Activated CD4-positive, alpha-beta T cell treated with anti-CD3 and anti-CD28 coated beads for 48 hours (primary cell): Measurements from ENCODE around the gene BCAS3.

ENCODE experiments used
- DNase-seq: peaks from one replicate; pipeline ENCODE4 v3.0.0-alpha.2; 2020

The BCAS3 gene

DNA sequence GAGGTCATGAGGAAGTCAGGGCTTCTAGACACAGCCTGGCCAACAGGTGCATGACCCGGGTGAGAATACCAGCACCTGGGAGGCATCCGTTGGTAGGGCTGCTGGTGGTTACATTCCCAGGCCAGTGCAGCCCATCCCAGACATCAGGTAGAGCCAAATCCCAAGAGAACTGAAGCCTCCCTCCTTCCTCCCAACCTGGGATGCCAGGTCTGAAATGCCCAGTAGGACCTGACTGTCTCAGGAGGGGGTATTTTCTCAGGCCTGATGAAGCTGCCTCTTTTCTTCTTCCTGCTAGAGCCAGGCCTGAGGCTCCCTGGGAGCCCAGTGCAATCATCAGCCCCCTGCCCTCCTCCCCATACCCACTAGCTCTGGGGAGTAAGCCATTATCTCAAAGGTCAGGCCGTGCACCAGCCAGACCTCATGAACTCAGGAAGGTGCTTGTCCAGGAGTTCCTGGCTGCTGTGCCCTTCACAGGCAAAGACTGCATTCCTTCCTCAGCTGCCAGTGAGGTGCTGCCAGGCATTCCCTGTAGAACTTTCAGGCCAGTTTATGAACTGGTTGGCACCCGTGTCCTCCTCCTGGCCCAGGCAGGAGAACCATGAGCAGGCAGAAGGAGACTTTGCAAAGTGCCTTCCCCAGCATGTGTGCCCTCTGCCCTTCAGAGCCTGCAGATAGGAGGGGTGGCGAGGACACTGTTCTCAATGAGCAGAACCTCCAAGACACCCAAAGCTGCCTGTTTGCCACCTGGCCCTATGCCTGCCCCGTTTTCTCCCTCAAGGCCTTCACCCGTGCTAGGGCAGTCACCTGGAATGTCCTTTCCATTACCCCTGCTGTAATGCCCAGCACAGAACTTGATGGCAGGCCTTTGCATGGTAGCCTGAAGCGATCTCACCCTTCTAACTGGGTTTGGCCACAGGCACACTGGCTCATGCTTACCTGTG lies 729.6 kb downstream of the BCAS3 start:
- no peak for DNase-seq

DNA sequence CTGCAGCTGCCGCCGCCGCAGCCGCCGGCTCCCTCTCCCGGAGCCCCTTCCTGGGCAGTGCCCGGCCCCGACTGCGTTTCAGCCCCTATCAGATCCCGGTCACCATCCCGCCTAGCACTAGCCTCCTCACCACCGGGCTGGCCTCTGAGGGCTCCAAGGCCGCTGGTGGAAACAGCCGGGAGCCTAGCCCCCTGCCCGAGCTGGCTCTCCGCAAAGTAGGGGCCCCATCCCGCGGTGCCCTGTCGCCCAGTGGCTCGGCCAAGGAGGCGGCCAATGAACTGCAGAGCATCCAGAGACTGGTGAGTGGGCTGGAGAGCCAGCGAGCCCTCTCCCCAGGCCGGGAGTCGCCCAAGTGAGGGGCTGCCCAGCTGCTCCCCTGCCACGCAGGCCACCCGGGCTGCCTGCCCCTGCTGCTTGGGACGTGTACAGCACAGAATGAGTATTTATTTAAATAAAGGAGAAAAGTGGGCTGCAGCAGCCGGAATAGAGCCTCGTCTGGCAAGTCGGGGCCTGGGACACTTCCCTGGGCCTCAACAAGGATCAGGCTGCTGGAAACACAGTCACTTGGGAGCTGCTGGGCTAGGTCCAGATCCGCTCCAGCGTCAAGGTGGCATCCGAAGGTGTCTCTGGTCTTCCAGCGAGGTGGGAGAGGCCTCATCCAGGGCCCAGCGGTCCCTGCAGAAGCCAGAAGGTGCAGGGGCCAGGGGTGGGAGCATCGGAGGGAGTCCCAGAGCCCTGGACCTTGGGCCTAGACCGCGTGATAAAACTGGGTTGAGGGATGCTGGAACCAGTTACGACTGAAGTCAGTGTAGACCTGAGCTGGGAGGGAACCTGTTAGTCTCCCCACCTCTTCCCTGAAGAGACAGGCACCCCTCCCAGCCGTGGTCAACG lies 730.7 kb downstream of the BCAS3 start:
- no peak for DNase-seq

DNA sequence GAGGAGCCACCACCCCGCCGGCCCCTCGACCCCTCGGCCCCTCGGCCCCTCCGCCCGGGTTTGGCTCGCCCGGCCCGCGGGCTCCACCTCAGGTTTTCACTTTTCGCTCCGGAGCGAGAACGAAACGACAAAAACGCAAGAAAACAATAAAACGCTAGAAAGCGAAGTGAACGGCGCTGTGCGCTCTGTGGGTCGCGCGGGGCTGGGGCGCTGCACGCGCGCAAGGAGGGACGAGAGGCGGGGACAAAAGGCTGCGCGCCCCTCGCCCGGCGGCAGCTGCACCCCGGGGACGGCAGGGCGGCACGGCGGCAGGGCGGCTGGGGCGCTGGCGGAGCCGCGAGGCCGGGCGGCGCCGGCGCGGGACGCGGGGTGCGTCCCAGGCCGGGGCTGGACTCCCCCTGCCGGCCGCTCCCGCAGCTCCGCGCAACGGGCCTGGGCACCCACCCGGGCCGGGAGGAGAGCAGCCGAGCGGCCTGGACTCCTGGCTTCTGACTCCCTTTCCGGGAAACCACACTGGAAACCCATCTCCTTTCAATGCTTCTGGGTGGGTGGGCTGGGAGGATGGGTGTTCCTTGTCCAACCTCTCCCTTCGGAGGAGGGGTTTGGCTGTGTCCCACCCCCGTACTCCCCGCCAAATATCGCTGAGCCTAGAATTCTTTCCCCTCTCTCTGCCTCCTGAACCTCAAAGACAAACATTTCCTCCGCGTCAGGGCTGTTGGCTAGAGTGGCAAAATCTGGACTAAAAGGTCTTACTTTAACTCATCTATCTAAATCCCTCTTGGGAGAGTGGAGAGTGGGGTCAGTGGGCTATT lies 731.9 kb downstream of the BCAS3 start:
- DNase-seq, result peak; percentile 49

DNA sequence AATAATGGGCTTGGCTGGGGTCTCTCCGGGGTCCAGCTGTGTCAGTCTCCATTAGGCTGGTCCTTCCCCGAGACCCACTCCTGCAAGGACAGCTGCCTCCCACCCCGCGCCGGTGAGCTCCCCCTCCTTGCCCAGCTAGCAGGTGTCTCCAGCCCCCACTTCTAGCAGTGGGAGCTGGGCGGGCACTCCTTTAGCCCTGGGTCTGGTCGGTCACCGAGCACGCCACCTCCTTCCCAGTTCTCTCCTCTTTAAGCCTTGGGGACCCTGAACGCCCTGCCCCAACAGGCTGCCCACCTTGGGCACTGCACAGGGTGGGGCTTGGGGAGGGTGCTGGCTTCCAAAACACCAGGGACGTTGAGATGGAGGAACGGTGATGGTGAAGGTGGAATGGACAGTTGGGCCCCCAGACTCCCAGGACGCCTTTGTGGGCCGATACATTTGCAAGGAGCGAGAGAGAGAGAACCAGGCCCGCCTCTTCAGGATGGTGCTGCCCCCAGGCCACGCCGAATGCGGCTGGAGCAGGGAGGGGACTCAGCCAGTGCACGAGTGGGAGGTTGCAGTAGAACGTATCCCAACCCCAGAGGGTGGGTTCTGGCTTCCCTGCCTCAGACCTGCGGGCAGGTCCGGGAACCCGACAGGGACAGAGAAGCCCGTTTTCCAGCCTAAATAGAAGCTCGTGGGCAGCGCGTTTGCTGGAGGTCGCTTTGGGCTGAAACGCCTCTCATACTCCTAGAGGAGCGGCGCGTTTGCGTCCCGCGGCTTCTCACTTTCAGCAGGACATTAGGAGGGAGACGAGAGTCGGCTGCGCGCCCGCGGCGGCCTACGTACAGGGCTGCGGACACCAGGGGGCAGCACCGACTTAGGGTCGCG lies 732.7 kb downstream of the BCAS3 start:
- DNase-seq, result peak; percentile 81

DNA sequence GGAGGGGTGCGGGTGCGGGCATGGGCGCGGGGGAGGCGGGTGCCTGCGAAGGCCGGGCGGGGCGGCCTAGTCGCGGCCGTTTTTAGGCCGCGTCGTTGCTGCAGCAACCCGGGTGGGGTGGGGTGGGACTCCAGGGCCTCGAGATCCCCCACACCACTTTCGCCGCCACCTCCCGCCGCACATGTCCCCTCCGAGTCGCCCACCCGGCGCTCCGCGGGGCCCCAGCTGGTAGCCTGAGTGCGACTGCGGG lies 733.3 kb downstream of the BCAS3 start:
- DNase-seq, result no peak

DNA sequence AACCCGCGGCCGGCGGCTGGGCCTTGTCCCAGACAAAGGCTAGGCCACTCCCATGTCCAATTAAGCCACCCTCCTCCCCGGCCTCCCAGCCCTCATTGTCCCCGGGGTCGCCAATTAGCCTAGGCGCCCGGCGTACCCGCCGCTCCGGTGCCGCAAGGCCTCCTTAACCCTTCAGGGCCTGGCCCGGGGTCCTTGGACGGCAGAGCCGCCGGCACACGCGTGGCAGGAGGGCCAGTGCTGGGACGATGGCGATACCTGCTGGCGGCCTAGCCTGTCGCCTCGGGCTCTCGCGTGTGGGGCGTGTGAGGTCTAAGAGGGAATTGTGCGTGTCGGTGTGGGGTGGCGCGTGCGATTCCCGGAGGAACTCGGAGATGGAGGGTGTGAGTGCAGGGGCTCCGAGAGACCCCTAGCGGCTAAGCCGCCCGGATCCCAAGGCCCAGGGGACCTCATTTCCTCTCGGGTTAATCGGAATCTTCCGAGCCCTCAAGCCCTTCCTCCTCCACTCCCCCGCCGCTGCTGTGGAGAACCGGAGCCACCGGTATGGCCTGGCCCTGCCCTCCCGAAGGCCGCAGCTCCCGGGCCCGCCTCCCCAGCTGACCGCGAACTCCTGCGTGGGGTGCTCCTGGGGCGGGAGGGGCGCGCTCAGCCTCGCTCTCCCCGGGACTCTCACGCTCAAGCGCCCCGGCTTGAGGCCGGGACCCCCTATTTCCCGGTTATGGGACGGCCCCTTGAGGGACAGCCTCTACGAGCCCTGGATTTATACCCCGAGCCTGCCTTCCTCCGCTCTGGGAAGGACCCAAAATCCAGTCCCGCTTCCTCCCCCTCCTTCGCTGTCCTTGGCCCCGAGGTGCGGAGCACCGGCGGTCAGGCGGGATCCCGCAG lies 733.9 kb downstream of the BCAS3 start:
- DNase-seq, result no peak

DNA sequence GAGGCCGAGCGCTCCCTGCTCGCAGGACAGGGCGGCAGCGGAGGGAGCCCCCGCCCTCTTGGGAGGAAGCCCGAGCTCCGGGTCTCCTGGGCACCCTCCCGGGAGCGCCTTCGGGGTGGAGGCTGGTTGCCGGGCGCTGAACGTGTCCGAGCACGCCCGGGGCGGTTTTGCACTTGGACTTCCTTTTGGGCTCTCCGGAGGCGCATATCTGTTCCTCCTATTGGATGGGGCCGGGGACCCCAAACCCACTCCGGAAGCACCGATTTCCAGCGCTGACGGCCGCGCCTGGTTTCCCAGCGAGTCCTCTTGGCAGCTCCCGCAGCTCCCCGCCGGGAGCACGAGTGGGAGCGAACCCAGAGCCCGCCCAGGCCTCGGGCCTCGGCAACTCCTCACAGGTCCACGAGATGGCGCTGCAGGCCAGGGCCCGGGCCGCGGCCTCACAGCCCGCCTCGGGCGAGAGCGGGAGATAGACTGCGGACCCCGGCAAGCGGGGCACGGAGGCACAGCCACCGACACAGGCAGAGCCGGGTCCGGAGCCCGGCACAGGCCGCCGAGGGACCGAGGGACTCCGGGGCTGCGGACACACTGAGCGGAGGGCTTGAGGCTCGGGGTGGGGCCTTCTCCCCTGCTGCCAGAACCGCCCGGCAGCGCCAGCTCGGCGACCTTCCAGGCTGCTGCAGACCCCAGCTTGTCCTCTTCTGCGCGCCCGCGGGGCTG lies 734.6 kb downstream of the BCAS3 start:
- peak; percentile 82 for DNase-seq

DNA sequence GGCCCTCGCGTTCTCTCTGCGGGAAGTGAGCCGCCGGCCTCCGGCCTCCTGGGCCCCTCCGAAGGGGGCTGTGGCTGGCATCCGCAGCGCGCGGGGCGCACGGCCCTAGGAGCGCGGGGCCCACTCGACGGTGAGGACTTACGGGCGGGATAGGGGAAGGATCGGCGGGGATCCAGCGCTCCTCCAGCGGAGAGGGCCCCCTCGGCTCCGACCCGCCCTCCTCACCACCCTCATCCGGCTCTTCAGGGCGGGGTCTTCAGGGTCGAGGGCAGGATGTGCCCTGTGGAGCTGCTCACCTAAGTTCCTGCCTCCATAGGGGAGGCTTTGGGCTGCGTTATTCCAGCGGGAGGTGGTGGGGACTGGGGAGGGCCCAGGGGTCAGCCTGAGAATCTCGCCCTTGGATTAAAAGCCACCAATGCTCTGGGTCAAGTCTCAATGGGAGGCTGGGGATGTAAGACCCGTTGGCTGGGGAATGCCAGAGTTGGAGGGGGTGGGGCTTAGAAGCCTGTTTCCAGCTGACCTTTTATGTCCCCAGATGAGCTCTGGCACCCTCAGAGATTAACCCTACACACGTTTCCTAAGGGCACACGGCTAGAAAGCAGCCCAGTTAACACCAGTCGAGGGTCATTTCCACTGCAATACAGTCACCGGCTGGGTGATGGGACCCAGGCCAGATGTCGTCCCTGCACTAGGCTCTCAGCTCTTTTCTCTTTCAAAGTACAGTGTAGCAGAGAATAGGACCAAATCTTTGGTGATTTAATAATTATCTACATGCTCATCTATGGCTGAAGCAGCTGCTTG lies 735.4 kb downstream of the BCAS3 start:
- DNase-seq, result no peak

DNA sequence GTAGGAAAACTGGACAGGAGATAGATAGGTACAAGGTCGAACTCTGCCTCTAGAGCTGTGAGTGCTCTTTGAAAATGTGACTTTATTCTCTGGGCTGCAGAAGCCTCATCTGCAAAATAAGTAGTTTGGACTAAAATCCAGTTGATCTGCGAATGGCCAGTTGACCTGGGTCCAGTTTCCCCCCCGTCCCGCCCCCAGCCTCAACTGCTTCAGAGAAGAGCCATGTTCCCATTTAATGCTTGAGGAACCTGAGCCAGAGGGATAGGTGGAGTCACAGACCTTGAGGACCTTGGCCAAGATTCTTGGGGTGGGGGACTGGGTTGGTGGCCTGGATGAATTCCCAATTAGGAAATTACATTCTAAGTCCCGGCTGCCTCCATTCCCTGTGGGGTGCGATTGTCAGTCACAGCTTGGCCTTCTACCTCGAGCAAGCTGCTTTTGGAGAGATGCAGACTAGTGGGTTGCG lies 736.0 kb downstream of the BCAS3 start:
- DNase-seq, result no peak

DNA sequence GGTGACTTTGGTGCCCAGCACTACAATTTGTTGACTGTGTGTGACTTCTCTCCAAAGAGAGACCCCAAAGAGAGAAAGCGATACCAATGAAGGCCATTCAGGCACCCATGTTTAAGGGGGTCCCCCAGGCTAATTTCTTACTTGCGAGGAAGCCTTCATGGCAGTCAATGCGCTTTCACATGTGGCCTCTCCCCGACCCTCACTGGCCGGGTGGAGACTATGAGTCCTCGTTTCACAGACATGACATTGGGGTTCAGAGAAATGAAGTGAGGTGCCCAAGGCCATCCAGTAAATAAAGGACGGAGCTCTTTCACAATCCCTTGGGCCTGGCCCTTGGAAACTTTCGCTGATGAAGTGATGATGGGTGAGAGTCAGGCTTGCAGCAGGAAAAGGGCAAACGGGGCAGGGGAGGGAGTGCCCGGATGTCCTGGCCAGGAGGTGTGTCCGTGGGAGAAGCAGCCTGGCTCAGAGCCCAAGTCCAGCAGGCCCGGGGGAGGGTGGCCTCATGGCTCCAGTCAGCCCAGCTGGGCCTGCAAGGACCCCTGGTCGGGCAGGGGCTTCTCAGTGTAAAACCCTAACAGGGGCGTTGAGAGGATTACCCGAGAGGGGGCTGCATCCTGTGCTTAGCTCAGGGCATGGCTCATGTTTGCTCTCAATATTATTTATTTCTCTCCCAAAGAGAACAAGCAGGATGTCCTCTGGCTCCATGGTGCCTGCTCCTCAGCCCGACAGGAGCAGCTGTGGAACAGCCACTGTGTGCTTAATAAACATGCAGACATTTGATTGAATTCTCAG lies 736.7 kb downstream of the BCAS3 start:
- no peak for DNase-seq

DNA sequence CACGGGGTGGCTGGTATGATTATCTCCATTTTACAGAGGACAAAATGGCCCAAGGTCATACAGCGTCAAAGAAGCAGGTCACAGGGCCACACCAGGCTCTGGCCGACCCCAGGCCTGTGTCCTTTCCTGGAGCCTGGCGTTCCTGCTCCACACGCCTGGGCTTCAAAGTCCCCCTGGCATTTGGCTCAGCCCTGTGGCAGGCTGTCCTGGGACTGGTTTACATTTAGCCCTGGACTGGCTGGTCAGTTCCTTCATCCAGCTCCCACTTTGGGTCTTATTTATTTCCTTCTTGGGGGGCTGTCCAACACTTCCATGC lies 737.2 kb downstream of the BCAS3 start:
- no peak for DNase-seq

DNA sequence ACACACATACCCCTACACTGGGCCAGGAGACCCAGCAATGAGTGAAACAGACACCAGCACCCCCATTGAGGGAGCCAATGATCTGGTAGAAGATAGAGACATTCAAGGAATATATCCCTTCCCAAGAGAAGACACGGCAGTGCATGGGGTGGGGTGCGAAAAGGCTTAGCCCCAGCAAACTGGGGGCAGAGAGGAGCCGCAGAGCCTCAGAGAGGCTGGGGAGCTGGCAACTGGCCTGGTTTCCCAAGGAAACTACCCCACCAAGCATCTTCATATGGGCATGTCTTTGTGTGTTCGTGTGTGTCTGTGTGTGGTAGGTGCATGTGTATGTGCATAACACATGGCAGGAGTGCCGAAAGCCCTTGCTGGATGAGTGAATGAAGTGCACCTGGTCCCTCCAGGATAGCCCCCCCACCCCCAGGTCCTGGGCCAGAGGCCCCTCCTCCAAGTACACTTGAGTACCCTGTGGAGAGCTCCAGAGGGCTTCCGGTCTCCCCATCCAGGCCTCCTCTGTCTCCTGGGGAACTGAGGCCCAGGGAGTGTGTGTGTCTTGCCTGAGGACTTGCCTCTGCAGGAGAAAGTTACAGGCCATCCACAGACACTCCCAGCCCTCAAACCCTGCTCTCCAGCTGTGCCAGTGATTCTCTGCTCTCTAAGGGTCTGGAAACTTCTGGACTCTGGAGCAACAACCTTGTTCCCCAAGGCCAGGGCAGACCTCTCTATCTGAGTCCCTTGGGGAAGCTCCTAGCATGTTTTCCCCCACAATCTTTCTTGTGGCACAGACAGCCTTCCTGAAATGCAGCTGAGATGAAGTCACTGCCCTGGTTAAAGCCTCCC lies 737.9 kb downstream of the BCAS3 start:
- no peak for DNase-seq

DNA sequence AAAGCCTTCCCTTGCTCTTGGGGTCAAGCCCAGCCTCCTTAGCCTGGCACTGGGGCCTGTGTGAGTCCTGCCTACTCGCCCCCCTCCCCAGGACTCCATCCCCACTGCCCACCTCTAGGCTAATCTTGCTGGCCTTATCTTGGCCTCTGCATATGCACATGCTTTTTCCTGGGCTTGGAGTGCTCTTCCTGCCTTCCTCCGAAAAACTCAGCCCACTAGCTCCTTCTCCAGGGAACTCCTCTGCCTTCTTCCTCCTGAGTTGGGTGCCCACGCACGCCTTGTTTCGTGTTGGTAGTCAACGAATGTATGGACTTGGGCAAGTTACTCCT lies 738.5 kb downstream of the BCAS3 start:
- no peak for DNase-seq

DNA sequence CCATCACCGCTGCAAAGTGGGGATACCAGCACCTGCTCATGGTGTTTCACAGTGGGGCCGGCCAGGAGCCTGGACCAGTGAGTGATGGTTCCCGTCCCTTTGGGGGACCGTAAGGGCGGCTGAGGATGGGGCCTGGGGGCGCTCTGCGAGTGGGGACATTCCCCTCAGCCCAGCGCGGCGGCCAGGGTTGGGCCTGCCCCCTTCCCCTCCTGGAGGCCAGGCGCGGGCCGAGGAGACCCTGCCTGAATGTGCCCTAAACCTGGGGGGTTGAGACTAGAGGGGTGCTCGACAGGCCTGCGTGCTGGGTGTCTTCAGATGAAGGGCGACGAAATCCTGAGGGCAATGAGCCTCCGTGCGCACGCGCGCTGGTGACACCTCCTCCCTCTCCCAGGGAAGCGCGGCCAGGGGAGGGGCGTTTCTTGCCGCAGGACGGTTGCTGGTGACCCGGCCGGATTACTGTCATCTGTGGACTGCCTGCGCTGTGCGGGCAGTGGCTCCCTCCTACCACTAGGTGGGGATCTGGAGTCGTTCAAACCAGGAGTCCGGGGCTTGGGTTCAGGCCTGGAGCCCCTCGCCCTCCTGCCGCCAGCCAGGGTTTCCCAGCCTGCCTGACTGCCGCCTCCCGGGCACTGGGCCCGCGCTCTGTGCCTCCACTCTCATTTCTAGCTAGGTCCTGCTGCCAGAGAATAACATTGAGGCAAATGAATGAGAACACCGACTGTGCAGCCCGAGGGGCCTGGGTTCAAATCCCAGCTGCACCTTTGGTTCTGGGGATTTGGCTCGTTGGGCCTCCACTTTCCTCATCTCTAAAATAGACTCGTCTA lies 739.1 kb downstream of the BCAS3 start:
- peak; percentile 78 for DNase-seq

DNA sequence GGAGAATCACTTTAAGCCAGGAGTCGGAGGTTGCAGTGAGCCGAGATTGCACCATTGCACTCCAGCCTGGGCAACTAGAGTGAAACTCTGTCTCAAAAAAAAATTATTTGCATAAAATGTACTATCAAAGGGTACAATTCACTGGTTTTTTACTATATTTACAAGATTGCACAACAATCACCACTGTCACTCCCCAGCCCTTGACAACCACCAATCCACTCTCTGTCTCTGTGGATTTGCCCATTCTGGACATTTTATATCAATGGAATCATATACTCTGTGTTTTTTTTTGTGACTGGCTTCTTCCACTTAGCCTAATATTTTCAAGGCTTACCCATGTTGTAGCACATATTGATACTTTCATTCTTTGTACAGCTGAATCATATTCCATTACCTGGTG lies 740.8 kb downstream of the BCAS3 start:
- no peak for DNase-seq

DNA sequence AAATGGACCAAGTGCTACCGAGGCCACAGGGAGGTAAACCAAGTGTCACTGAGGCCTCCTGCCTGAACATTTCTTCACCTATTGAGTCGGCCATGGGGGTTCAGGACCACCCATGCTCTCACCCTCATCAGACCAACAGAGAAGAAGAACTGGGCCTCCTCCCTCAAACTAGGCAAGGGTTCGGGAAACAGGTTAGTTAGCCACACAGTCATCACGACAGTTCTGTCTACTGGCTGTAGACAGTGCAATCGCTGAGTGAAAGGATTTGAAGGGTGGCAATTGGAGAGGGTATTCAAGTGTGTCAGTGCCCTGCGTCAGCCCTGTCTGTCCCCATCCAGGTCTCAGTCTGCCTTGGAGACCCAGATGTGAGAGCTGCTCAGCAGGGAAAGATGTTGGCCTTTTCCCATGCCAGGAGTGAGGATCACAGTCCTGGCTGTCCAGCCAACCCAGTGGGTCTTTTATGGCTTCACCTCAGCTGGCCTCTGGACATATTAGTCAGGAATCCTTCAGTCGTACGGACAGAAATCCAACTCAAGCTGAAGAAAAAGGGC lies 741.9 kb downstream of the BCAS3 start:
- no peak for DNase-seq

DNA sequence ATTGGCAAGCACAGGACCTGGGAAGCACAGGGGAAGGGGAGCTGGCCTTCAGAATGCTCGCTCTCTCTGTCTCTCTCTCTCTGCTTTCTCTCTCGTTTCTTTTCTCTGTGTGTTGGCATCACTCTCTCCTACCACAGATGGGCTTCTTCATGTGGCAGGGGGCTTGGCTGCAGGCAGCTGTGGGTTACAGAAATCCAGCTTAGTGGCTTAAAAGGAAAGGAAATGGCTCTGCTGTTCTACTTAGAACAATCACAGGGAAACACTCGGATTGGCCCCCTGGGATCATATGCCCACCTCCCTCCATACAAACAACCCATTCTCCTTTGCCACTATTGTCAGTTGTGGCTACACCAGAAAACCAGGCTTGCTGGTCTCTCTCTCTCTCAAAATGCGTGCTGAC lies 742.4 kb downstream of the BCAS3 start:
- no peak for DNase-seq
